GM19395 (cell line): ENCODE results near the gene CHL1.

Source experiments
- ATAC-seq: cut with Tn5 transposase; IDR thresholded peaks from one replicate; pipeline ENCODE4 v1.9.1; 2021; ENCODE audit warnings: mild to moderate bottlenecking, moderate library complexity; ENCODE audit not compliant: unreplicated experiment

The CHL1 gene

GRCh38 chr3:396293-396692 lies 199.7 kb downstream of the CHL1 start:
- ATAC-seq = no peak

- no peak for ATAC-seq
These were observed 203.1 kb downstream of the CHL1 start for GRCh38 chr3:399647-400046.

DNA sequence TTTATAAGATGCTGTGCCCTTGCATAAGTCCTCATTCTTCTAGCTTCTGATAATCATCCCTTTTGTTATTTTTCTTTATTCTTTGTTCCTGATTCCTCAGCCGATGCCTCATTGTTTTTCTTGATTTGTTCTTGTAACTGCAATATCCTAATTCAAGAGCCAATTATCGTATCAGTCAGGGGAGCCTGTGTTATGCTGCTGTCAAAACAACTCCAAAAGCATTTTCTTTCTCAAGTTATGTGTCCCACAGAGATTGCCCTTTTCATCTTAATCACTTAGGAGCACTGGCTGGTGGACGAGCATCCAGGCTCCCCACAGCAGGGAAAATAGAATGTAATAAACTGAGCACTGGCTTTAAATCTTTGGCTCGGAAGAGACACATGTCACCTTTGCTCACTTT lies 207.3 kb downstream of the CHL1 start:
- no peak for ATAC-seq

GRCh38 chr3:409011-409410 lies 212.4 kb downstream of the CHL1 start:
- ATAC-seq = no peak

GRCh38 chr3:411226-411625 lies 214.7 kb downstream of the CHL1 start:
- ATAC-seq = no peak

DNA sequence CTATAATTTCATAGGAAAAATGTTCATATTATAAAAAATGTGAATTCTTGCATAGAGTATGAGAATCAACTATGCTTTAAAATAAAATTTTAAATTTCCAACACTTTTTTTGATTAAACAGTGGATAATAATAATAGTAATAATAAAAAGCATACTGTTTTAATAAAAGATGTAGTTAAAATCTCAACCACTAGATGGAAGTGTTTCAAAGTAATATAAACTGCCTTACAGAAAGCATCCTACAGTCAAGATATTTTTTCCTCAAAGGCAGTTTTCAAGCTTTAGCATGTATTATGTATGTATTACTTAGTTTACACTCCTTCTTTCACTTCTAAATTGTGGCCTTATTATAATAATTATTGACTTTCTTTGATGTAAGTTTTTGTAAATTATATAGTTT lies 217.5 kb downstream of the CHL1 start:
- ATAC-seq = no peak

DNA sequence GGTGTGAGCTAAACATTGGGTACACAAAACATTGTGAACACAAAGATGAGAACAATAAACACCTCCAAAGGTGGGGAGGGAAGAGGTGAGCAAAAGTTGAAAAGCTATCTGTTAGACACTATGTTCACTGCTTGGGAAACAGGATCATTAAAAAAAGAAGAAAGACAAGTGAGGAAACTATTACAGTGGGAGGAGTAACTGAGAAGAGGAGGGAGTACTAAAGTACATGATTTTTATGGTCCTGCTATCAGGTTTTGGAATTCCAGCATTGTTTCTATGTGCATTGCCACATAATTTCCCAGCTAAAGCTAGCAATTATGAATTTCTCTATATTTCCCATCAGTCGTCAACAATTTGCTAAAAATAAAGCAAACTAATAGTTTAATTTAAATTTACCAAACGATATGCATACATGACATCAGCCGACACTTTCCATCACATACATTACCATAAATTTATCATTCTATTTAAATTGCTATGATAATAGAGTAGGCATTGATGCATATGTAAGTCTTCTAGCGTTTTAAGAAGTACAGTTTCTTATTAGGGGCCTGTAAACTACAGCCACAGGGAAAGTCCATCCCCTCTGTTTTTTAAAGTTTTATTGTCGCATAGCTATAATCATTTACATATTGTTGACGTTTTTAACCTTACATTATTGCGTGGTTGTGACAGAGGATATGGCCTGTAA lies 221.8 kb downstream of the CHL1 start:
- no peak for ATAC-seq

DNA sequence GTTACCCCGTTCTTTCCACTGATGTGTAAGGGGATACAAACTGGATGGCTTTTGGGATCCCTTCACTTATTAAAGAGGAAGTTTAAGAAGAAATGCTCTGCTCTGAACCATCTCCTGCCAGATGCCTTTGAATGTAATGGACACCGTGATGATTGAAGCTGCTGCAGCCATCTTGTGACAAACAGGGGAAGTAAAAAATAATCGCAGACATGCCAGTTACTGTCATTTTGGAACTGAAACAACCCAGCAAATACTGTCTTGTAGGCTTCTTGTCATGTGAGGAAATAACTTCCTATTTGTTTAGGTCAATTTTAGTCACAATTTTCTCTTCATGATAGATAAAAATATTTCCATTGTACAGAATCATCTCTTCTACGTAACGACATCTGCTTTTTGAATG lies 224.0 kb downstream of the CHL1 start:
- peak; percentile 89 for ATAC-seq

- ATAC-seq = no peak
These were observed 228.5 kb downstream of the CHL1 start for GRCh38 chr3:425079-425478.

- ATAC-seq = no peak
These were observed 229.5 kb downstream of the CHL1 start for GRCh38 chr3:426072-426471.

- ATAC-seq = no peak
These were observed 230.6 kb downstream of the CHL1 start for GRCh38 chr3:427128-427527.

GRCh38 chr3:430186-430585 lies 233.6 kb downstream of the CHL1 start:
- no peak for ATAC-seq

DNA sequence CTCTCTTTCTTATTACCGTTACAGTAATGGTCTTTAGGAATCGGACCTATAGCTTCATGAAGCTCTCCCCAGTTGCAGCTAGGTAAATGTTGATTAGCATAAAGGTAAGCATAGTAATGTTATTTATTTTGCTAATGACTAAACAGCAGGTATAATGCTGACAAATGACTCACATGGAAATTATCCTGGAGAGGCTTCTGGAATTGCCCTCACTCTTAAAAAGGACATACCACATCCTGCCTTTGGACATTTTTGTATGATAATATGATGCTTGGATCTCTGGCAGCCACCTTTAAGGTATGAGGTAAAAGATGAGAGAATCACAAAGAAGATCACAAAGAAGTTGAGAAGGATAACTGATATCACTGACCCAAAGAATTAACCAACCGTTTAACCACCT lies 238.6 kb downstream of the CHL1 start:
- ATAC-seq = no peak

DNA sequence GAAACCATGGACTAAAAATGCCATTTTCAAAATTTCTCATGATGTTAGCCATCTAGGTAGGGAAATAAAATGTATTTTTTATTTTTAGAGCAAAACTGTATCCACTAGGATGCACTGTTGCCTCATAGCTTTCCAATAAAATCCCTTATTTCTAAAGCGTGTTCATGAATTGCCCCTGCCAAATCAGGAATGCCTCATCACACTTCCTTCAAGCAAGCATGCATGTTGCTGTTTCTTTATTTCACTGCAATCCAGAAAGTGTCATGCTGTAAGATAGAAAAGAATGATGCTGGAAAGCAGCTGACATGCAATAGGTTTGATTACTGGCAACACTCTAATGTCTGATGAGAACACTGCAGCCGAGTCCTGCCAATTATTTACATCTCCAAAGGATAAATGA lies 239.5 kb downstream of the CHL1 start:
- no peak for ATAC-seq

- no peak for ATAC-seq
These were observed 244.3 kb downstream of the CHL1 start for GRCh38 chr3:440826-441225.

- no peak for ATAC-seq
These were observed 249.4 kb downstream of the CHL1 start for GRCh38 chr3:445960-446359.

GRCh38 chr3:447671-448070 lies 251.1 kb downstream of the CHL1 start:
- no peak for ATAC-seq

DNA sequence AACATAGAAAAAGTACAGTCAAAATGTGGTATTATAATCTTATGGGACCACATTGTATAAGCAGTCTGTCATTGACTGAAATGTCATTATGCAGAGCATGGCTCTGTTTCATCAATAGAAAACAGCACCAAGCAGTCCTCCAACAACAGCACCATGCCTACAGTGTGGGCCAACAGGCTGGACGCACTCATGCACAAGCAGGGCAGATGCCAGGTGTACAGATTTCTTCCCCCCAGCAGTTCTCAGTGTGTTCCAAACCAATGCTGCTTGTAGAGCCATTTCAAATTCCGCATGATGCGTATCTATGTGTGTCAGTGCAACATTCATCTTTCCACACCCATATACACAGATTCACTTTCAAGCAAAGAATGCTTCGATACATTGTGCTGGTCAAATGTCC lies 253.1 kb downstream of the CHL1 start:
- ATAC-seq = no peak

DNA sequence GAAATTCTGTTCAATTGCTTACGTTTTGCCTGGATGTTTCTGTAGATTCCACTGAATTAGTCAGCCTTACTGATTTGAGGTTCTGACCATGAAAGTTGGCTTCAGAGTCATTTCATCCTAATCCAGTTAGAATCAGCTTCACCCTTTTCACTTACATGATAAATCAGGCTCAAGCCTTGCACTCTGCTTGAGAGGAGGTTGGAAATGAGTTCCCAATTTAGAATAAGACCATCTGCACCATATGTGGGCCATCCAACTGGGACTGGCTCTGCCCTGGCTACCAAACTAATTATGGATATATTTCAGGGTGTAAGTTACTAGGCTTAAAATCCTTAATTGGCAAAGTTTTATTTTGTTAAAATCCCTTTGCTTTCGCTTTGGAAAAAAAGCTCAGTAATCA lies 255.7 kb downstream of the CHL1 start:
- no peak for ATAC-seq

DNA sequence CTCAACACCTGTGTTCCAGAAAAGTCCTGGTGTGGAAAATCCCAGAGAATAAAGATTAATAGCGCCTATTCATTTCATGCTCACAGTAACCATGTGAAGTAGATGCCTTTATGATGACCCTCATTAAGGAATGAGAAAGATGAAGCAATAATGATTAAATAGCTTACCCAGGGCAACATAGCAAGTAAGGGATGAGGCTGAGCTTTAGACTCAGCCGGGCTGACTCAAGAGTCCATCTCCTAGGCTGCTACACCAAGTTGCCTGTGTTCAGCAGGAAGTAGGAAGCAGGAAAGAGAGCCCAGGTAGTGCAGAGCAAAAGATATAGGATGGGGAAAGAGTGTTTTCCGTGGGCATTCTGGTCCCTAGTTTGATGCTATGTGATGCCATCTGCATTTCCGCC lies 256.5 kb downstream of the CHL1 start:
- ATAC-seq = no peak

DNA sequence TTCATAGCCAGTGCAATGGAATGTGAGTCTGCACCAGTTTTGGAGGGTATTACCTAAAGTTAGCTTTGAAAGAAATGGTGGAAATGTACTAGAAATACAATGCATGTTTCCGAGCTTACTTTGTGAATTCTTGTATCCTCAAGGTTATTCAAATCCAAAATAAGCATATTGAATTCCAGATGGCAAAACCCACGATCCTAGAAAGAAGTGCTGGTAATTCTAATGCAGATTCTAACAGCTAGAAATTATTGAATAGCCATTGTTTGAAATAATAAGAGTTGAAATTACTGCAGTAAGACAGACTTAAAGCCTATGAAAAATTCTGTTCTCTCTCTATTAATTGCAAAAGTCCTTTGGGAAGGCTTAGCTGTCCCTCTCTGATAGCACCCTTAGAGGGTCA lies 258.4 kb downstream of the CHL1 start:
- ATAC-seq = no peak

DNA sequence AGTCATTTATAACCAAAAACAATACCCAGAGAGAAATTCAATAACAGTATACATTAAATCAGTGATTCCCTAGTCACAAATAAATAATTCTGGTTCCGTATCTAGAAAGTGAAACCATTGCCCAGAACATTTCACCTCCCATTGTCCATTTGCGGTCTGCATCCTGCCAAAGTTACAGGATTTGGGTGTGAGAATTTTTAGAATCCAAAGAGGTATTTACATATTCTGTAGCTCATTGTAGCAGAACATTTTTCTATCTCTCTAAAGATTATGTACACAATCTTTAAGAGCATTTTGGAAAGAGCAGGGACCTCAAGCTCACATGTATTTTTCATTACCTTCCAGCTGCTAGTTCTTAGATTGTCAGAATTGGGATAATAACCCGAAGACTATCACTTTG lies 261.6 kb downstream of the CHL1 start:
- ATAC-seq = no peak

DNA sequence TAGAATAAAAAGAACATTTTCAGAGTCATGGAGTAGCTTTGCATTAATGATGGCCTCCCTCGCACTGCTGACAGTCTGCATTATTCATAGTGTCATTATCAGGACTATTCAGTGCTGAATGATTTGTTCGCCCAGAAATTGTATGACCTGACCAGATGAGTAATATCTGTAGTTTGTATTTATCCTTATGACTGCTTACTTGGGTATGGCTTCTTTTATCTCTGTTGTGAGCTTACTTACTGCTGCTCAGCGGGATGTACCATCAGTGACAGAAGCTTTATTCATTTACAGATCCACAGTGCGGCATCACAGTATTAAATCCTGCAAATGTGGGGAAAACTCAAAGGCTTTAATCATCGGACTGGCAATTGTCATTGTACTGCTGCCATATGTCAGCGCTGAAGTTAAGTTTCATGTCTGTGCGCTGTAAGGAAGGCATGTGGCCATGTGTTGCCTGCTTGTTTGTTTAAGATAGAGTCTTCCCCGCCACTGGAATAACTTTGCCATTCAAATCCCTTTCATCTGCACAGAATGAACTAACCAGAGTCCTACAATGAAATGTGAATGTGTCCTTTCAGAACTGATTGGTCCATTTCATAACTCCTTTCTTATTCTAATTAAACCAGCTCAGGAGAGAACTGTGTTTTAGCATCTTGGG lies 262.2 kb downstream of the CHL1 start:
- ATAC-seq = no peak
